OCI-LY1 (cell line): ENCODE data around the gene RANBP10.

Experiments used
- EZH2 ChIP-seq: fragments of 200-600 bp; sonication (generic), shearing (Covaris generic); IDR thresholded peaks from 2 replicates; pipeline ENCODE4 v1.8.0; 2017; ENCODE audit warnings: borderline replicate concordance, mixed run types, mild to moderate bottlenecking, antibody characterized with exemption, low read length, moderate library complexity, mixed read lengths
- TF ChIP-seq, protein P1 (sequence below): fragments of 200-600 bp; sonication (generic), shearing (Covaris generic); IDR thresholded peaks from 2 replicates; pipeline ENCODE4 v1.5.1; 2017; ENCODE audit warnings: mild to moderate bottlenecking, antibody characterized with exemption, low read length, moderate library complexity, mixed read lengths

- TF ChIP-seq, protein P1, sequence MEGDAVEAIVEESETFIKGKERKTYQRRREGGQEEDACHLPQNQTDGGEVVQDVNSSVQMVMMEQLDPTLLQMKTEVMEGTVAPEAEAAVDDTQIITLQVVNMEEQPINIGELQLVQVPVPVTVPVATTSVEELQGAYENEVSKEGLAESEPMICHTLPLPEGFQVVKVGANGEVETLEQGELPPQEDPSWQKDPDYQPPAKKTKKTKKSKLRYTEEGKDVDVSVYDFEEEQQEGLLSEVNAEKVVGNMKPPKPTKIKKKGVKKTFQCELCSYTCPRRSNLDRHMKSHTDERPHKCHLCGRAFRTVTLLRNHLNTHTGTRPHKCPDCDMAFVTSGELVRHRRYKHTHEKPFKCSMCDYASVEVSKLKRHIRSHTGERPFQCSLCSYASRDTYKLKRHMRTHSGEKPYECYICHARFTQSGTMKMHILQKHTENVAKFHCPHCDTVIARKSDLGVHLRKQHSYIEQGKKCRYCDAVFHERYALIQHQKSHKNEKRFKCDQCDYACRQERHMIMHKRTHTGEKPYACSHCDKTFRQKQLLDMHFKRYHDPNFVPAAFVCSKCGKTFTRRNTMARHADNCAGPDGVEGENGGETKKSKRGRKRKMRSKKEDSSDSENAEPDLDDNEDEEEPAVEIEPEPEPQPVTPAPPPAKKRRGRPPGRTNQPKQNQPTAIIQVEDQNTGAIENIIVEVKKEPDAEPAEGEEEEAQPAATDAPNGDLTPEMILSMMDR: no peak
- no peak for TF ChIP-seq EZH2
Measured at GRCh38 chr16:67811899-67812298, 5.5 kb upstream of the RANBP10 start.
